Panc1 (cell line): ENCODE measurements around the gene KCNIP4.

Experiments used
- TCF7L2 ChIP-seq: IDR thresholded peaks from 2 replicates; pipeline ENCODE4 v1.6.1; 2011; ENCODE audit warnings: mild to moderate bottlenecking, low read depth, low read length, inconsistent platforms
- TF ChIP-seq, protein P1 (sequence below): fragments of 450-650 bp; IDR thresholded peaks from 2 replicates; pipeline ENCODE4 v1.5.1; 2017; ENCODE audit warnings: mild to moderate bottlenecking

DNA sequence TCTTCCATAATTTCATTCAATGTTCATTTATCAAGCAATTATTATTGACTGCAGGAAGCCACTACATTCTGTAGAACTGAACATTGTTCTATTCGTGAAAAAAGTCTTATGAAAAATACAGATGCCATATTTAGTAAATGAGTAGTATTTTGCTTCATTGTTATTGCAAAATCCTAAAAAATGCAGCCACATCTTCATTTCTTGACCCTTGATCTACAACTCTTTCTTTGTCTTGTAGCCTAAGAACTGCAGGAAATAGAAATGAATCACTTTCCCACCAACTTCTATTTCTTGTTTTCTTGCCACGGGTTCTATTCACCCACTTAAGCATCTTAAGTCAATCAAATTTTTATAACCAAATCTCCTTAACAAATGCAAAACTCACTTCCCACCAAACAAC lies 63.3 kb downstream of the KCNIP4 start:
- TF ChIP-seq TCF7L2 = no peak
- TF ChIP-seq, protein P1, sequence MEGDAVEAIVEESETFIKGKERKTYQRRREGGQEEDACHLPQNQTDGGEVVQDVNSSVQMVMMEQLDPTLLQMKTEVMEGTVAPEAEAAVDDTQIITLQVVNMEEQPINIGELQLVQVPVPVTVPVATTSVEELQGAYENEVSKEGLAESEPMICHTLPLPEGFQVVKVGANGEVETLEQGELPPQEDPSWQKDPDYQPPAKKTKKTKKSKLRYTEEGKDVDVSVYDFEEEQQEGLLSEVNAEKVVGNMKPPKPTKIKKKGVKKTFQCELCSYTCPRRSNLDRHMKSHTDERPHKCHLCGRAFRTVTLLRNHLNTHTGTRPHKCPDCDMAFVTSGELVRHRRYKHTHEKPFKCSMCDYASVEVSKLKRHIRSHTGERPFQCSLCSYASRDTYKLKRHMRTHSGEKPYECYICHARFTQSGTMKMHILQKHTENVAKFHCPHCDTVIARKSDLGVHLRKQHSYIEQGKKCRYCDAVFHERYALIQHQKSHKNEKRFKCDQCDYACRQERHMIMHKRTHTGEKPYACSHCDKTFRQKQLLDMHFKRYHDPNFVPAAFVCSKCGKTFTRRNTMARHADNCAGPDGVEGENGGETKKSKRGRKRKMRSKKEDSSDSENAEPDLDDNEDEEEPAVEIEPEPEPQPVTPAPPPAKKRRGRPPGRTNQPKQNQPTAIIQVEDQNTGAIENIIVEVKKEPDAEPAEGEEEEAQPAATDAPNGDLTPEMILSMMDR = no peak
